ENCODE measurements around the gene CBX7. TPM values are rescaled to one million over a fixed set of nuclear protein-coding genes. Genes with fewer than 3 reads are reported as not detected.

The CBX7 gene
- total and polyA plus RNA-seq, 2 donors (not counting 3 experiments of a cell fraction or from before 2014, with no cell fraction given), result 3.4 to 7.1 TPM

- DNase-seq (ENCODE audit: low read depth, low spot score) (no peak), FAIRE-seq (no peak)
- Histone ChIP-seq H3K4me3 (replicated peaks in 1 of 3; ENCODE audit: insufficient read depth in 1 of 3, low read depth in 1 of 3, low read length in 3 of 3) (no peak overlapping the region), H3K4me1 (ENCODE audit: control insufficient read depth, extremely low read depth, insufficient read depth, low read length) (no peaks in the 10 kb centered on the region), H3K79me2 (ENCODE audit: control insufficient read depth, insufficient read depth, low read length) (no peaks in the 10 kb centered on the region), H3K9me1 (replicated peaks; ENCODE audit: control insufficient read depth, extremely low read depth, insufficient read depth, low read length) (no peaks in the 10 kb centered on the region), H2AFZ (ENCODE audit: low read depth, low read length) (no peak overlapping the region), H3K9ac (replicated peaks; ENCODE audit: extremely low read depth, insufficient read depth, low read length) (no peak overlapping the region), H3K4me2 (ENCODE audit: insufficient read depth, low read length) (no peak overlapping the region), H3K27ac (ENCODE audit: insufficient read depth, low read depth, low read length) (no peak overlapping the region), H3K27me3 (ENCODE audit: control insufficient read depth in 2 of 2, insufficient read depth in 2 of 2, low read length in 2 of 2) (peaks cover 3 to 6% of the 10 kb centered on the region in 2 experiments), H4K20me1 (replicated peaks; ENCODE audit: control insufficient read depth, extremely low read depth, insufficient read depth, low read length) (no peaks in the 10 kb centered on the region), H3K9me3 (replicated peaks; ENCODE audit: control insufficient read depth, insufficient read depth, low read length) (no peaks in the 10 kb centered on the region), H3K36me3 (ENCODE audit: control insufficient read depth in 2 of 2, extremely low read depth in 1 of 2, insufficient read depth in 2 of 2, low read length in 2 of 2) (no peaks in the 10 kb centered on the region)
- BruUV-seq (replicated peaks), result no TSS peak
- no peak for TF ChIP-seq POLR2AphosphoS5 (IDR thresholded peaks at IDR 0.05; ENCODE audit: insufficient read depth, low read depth, low read length)
- TF ChIP-seq FOS (IDR thresholded peaks at IDR 0.05; ENCODE audit: borderline replicate concordance, insufficient read depth, low read length), result no peak
- dilution Hi-C loops (cut with MboI; ENCODE audit: extremely low pct_ligation_motif_present, low sequenced_read_pairs) (no loop called here), intact Hi-C loops (cut with micrococcal nuclease) (loop anchor here (2.0 kb wide), 1 partner anchor 252 kb away; no protein-coding TSS in a partner anchor)
- ChIA-PET POLR2A (no interaction called here), CTCF (interaction anchor here (0.6 to 4.3 kb wide), 6 partner anchors 107 to 354 kb away, joined by 3 to 87 read pairs (median 12); no protein-coding TSS in a partner anchor)
Observed at GRCh38 chr22:39122772-39123470, 29.6 kb downstream of the CBX7 start.

DNA sequence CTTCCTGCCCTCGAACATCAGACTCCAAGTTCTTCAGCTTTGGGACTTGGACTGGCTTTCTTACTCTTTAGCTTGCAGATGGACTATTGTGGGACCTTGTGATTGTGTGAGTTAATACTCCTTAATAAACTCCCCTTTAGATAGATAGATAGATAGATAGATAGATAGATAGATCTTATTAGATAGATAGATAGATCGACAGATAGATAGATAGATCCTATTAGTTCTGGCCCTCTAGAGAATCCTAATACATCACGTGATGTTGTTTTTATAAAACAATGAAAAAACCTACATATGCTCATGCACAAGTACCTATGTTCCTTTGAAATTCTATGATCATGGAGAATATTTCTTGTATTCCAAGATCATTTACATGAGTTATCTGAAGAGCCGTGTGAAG is 31.5 kb downstream of the CBX7 start:
- intact Hi-C loops (cut with micrococcal nuclease), result no loop called here
- no peaks in the 10 kb centered on the region for H3K79me2 ChIP-seq (ENCODE audit: control insufficient read depth, insufficient read depth, low read length)
- ChIA-PET POLR2A (no interaction called here), CTCF (interaction anchor here (1.1 to 4.3 kb wide), 9 partner anchors 11 to 352 kb away, joined by 3 to 87 read pairs (median 9); no protein-coding TSS in a partner anchor)
- H3K9me3 ChIP-seq (replicated peaks; ENCODE audit: control insufficient read depth, insufficient read depth, low read length), result no peaks in the 10 kb centered on the region
- no peak for DNase-seq (ENCODE audit: low read depth, low spot score)
- no peak for TF ChIP-seq POLR2AphosphoS5 (IDR thresholded peaks at IDR 0.05; ENCODE audit: insufficient read depth, low read depth, low read length)
- TF ChIP-seq, protein P1, sequence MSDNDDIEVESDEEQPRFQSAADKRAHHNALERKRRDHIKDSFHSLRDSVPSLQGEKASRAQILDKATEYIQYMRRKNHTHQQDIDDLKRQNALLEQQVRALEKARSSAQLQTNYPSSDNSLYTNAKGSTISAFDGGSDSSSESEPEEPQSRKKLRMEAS (IDR thresholded peaks at IDR 0.05; ENCODE audit: insufficient read depth, insufficient read length), result no peak
- TF ChIP-seq FOS (IDR thresholded peaks at IDR 0.05; ENCODE audit: borderline replicate concordance, insufficient read depth, low read length), result no peak
- no peak for TF ChIP-seq GATA2 (IDR thresholded peaks at IDR 0.05; ENCODE audit: insufficient read depth, insufficient read length, low read depth, low read length)
- TF ChIP-seq JUN (IDR thresholded peaks at IDR 0.05; ENCODE audit: borderline replicate concordance, insufficient read depth, insufficient read length, low read depth), result no peak
- no peak for TF ChIP-seq EZH2 (IDR thresholded peaks at IDR 0.05; ENCODE audit: borderline replicate concordance, low read depth, low read length, severe bottlenecking)
- no peak for TF ChIP-seq POLR2A (IDR thresholded peaks at IDR 0.05; ENCODE audit: low read depth, low read length)
- no peak for TF ChIP-seq MYC (IDR thresholded peaks at IDR 0.05; ENCODE audit: low read depth, low read length)
- no peak for TF ChIP-seq CTCF (IDR thresholded peaks at IDR 0.05; ENCODE audit: extremely low read depth in 1 of 2, insufficient read depth in 1 of 2, low read depth in 1 of 2, low read length in 2 of 2)
- H3K4me3 ChIP-seq (replicated peaks in 1 of 3; ENCODE audit: insufficient read depth in 1 of 3, low read depth in 1 of 3, low read length in 3 of 3), result no peak overlapping the region
- no peaks in the 10 kb centered on the region for H3K36me3 ChIP-seq (ENCODE audit: control insufficient read depth in 2 of 2, extremely low read depth in 1 of 2, insufficient read depth in 2 of 2, low read length in 2 of 2)
- no peaks in the 10 kb centered on the region for H4K20me1 ChIP-seq (replicated peaks; ENCODE audit: control insufficient read depth, extremely low read depth, insufficient read depth, low read length)
- H3K9ac ChIP-seq (replicated peaks; ENCODE audit: extremely low read depth, insufficient read depth, low read length), result no peak overlapping the region
- H3K27ac ChIP-seq (ENCODE audit: insufficient read depth, low read depth, low read length), result no peak overlapping the region
- dilution Hi-C loops (cut with MboI; ENCODE audit: extremely low pct_ligation_motif_present, low sequenced_read_pairs), result no loop called here
- H3K4me1 ChIP-seq (ENCODE audit: control insufficient read depth, extremely low read depth, insufficient read depth, low read length), result no peaks in the 10 kb centered on the region
- no peaks in the 10 kb centered on the region for H3K9me1 ChIP-seq (replicated peaks; ENCODE audit: control insufficient read depth, extremely low read depth, insufficient read depth, low read length)
- H2AFZ ChIP-seq (ENCODE audit: low read depth, low read length), result no peak overlapping the region
- H3K27me3 ChIP-seq (ENCODE audit: control insufficient read depth in 2 of 2, insufficient read depth in 2 of 2, low read length in 2 of 2), result peaks cover 5 to 8% of the 10 kb centered on the region in 2 experiments
- no peak overlapping the region for H3K4me2 ChIP-seq (ENCODE audit: insufficient read depth, low read length)
- no peak for FAIRE-seq
- no TSS peak for BruUV-seq (replicated peaks)

Measured in endothelial cell of umbilical vein (primary cell).